Amygdala (tissue), 56 donors: Measurements from ENCODE around the gene PKD1L1.

Source experiments
- DNase-seq, 56 donors: peaks; one replicate each; lab custom pipeline; 2025; lab: John Stamatoyannopoulos, UW

Gene PKD1L1

DNA sequence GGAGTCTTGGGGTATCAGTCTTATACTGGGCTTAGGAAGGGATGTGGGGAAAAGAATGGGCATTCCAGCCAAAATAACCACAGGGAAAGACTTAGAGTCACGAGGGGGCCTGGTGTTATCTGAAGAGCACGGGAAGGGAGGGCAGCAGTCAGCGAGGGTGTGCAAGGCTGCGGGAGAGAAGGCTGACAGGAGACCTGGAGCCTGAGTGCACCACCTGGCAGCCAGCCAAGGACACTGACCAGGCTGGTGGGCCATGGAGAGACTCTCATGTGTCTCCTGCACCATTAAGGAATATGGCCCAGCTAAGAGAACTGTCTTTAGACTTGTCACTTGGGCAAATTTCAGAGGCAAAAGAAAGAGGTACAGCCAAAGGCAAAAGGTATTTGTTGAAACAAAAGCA lies 69.6 kb downstream of the PKD1L1 start:
- no peak for DNase-seq

DNA sequence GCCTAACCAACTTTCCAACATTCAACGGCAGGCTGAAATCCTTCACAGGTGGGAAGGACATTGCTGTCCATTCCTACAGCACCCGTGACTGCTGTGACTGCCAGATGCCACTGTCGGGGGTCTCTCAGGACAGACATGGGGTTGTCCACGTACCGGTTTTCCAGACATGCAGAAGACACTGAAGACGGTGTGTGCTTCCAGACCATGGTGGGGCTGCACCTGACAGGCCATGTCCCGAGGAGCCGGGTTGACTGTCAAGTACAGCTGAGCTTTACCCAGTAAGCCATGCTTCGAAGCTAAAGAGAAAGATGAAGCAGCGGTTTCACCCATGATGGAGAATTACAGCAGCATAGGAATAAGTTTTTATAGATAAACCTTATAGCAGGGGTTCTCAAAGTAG lies 70.9 kb downstream of the PKD1L1 start:
- DNase-seq: no peak

DNA sequence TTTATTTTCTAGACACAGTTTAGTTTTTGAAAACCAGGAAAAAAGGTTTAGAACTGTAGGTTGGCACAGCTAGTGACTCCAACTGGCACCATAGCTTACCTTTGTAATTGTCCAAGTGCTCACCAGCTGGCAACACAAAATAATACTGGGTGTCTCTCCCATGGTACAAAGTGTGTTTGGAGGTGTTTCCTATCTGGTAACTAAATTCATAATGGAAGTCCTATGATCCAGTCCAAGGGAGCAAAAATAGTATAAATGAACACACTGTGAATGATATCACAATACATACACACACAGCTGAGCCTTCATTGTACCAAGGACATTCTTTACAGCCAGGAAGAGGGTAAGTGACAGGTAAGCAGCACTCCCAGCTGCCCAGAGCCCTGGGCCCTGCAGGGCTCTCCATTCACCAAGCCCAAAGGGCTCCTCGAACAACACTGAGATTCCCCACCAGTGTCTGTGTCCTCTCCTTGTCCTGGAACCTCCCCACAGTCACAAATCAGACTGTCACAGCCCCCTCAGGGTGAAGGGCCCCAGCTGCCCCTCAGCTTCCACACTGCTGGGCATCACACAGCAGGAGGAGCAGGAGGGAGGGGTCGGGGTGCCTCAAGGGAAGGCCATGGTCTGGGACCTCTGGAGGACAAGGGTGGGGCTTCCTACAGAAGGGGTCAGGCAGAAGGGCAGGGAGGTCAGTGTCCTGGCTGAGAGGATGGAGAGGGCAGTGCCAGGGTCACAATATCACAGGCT lies 72.1 kb downstream of the PKD1L1 start:
- DNase-seq: no peak

DNA sequence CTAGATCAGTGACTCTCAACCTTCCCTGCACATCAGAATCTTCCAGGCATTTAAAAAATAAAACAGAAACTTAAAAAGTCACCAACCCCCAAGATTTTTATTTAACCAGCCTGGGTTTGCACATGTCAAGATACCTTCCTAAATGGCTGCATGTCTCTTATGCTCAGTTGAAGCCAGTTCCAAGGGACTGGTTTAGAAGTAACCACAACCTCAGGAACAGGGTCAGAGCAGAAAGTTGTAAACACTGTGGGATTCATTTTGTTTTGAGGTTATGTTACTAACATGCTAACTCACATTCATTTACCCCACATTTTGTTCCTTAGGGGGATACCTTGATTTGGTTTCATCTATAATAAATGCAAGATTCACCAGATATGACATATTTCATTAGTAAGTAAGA lies 72.9 kb downstream of the PKD1L1 start:
- DNase-seq: no peak

DNA sequence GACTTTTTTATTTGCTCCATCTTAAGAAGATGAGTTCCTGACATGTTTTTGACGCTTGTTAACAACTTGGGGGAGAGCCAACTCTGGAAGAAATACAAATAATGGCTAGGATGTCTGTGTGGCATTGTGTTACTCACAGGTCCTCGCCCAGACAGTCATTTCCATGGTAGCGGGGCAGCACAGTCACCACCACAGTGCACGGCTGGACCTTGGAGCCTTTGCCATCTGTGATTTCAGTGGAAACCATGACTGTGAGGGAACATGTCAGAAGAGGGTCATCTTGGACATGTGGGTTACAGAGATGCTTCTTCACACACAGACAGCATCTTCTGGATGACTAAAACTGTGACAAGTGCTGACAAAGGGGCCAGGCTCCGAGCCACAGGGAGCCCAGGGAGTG lies 74.5 kb downstream of the PKD1L1 start:
- DNase-seq: no peak

DNA sequence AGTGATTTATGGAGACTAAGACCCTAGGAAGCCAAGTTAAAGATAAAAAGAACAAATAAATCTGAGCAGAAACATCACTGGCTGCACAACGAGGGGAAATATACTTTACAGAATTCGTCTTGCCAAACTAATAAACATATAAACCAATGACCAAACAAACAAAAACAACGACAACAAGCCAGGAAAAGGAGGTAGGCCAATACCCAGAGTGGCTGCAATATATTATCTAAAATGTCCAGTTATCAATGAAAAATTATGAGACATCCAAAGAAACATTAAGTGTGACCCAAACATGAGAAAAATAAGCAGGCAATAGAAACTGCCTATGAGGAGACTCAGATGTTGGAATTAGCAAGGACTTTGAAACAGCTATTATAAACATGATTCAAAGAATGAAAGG lies 81.0 kb downstream of the PKD1L1 start:
- no peak for DNase-seq

DNA sequence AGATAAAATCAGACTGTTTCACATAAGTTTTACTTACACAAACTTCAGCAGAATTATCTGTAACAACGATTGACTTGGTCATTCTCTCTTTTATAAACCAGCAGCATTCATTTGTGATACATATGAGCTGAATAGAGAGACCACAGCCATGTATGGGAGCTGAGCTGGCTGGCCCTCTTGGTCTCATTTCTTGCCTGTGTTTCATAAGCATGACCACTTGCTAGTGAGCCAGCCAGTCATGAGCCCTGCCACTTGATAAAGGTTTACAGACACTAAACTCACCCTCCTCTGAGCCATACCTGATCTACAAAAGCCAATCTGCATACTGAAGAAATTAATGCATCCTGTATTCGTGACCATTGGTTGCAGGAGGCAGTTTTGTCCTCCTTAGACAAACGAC lies 82.1 kb downstream of the PKD1L1 start:
- no peak for DNase-seq

DNA sequence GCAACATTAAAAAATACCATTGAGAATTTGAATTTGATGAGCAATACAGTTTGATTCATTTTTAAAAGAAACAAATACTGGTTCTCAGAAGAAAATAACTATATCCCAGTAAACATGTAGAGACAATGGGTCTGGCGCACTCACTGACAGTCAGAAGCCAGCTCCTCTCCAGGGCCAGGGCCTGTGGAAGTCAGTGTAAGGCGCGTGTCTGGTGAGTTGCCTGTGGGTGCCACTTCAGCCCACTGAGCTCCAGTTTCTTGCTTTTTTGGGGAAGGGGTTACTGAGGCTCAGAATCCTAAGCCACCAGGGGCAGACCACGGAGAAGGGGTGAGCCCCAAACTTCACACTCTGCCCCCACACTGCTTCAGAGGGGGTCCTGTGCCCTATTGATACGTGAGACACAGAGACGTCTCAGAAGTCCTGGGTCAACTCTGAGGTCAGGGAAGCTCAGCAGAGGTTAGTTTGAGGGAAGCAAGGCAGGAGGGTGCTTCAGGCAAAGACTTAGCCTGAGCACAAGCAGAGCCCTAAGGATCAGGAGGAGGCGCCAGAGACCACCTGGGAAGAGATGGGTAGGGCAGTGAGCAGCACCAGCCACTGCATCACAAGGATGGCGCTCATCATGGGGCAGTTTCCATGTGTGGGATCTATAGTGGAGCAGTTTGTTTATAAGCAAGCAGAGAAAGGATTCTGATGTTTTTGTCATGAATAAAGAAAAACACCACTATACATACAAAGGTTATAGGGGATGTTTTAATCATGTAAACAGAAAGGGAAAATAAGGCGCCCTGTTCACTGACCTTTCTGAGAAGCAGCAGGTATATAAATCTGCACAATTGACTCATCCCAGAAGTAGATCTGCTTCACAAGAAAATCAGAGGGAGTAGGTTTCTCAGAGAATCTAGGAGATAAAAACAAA lies 95.7 kb downstream of the PKD1L1 start:
- no peak for DNase-seq

DNA sequence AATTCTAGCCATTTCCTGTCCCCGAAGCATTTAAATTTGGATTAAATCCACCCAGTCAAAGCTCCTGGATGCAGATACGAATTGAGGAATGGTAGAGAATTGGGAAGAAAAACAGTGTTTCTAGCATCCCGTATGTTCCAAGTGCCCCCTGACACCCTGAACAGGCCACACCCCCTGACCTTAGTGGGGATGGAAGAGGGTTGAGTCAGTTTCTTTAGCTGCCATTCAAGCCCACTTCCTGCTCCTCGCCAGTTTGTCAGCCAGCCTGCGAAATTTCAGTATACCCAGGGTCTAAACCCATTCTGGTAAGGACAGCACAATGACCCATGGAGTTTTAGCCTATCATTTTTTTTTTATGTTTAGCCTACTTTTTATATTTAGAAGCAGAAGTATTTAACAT lies 101.1 kb downstream of the PKD1L1 start:
- DNase-seq: no peak

DNA sequence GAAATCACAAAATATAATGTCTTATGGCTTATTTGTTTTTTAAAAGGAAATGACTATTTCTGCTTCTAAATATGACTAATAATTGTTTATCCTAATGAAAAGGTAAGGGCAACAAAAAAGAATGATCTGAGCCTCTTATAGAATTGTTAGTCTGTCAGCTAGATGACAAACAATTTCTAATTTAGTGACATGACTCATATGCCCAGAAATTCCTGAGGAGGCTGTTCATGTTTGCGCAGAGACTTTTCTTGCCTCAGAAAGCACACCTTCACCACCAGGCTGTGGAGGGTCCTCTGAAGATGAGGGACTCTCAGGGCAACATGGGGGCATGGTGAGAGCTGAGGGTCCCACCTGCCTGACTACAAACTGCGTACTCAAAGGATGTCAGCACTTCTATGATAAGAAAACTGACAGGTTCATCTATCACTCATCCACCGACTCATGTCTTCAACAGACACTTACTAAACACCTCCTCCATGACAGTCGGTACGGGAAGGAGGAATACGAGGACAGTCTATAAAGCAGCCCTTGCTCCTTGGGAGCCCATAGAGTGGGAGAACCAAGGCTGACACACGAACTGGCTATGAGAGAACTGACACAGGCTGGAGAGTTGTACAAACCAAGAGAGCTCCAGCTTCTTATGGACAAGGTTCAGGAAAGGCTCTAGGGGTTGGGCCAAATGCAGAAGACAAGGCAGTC lies 102.0 kb downstream of the PKD1L1 start:
- peak in 1 of 56 donors; percentile 28 for DNase-seq

DNA sequence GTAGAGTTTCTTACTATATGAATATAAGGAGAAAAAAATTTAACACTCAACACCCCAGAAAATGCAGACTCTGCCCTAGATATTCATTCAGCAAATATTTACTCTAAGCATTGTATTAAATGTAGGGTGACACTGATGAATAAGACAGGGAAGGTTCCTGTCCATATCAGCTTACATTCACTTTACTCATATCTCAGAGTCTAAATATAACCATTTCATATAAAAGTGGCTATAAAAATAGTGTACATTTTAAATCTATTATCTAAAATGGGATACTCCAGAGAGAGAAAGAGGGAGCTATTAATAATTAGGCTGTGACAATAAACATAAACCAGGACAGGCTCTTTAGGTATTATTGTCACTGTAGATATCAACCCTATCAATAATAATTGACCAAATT lies 104.0 kb downstream of the PKD1L1 start:
- no peak for DNase-seq

DNA sequence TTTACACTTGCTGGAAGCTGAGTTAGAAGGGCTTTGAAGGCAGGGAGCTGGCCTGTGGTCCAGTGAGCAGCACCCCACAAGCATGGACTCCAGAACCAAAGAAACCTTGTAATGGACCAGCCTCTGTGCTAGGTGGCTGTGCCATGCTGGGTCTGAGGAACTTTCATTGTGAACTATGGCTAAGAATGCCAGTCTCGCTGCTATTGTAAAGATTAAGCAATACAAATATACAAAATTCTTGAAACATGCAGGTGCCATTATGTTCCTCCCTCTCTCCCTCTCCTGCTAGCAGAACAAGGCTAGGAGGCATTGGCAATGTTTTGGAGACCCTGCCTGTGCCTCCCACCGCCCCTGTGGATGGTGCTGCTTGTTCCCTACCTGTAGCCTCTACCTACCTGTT lies 105.0 kb downstream of the PKD1L1 start:
- DNase-seq: no peak

DNA sequence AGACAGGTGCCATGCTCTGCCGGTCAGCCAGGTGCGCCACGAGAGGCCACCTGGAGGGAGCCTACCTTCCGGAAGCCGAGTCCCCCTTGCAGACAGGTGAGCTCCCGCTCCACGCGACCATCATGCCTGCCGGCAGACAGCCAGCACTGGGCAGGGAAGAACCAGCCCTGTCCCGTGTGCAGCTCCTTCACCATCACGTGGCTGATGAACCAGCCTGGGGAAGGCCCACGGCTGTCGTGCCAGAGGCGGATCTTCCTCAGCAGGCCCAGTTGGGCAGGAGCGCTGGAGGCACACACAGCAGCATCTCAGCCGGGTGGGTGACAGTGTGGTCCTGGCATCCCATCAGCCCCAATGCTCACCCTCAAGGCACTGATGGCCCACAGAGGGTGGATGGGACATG lies 108.9 kb downstream of the PKD1L1 start:
- DNase-seq: no peak

DNA sequence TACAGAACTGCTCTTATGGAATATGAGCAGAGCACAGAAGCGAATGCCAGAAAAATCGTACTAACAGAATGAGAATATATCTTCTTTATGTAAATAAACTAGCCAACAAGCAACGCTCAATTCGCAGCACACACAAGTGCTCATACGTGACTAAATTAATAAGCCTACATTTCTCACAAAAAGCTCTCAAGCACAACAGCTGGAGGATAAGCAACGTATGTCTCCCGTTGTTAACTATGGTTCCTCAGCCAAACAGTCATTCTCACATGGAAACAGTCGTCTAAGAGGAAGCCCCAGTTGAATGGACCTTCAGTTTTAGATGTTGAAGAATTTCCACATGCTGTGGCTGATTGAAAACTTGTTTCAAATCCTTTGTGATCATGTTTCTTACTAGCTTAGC lies 110.4 kb downstream of the PKD1L1 start:
- DNase-seq: no peak

DNA sequence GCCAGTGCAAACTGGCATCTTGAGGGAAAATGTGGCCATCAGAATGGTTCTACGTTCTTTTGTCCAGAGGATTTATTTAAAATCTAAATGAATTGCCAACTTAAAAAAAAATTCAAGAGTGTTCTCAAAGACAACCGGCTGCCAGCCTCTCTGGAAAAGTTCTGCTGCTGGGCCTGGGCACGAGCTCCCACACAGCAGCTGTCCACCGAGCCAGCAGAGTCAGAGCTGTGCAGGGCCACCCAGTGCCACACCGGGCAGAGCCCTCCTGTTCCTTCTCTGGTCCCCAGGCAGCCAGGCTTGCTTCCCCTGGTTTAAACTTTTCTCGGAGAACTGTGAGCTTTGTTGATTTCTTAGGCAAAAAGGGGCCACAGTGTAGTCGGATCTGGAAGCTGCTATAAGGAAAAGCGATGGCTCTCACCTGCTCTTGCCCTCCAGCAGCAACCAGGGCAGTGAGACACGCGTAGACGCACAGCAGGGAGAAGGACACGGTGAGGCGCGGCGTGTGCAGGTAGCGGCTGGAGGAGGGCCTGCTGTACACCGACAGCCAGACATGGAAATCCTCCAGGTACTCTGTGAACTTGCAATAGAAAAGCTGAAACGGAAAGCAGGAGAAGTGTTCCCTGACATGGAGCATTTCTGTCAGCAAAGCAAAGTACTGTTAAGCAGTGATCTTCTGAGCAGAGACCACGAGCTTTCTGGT lies 111.6 kb downstream of the PKD1L1 start:
- DNase-seq: peak in 1 of 56 donors; percentile 15

DNA sequence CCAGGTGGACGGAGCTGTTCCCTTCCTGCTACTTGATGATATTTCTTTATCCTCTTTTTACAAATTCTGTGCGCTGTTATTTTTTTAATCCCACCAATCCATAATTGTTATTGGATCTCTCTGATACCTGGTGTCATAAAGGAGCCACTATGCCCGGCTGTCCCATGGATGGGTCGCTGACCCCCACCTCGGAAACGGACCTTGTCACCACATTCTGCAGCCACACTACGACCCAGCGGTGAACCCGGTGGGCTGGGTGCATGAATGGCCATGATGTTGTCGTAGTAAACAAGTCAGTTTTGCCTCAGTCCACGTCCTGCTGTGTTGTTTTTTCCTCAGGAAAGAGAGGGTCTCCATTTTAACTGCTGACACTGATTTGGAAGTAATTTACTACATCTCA lies 112.2 kb downstream of the PKD1L1 start:
- no peak for DNase-seq

DNA sequence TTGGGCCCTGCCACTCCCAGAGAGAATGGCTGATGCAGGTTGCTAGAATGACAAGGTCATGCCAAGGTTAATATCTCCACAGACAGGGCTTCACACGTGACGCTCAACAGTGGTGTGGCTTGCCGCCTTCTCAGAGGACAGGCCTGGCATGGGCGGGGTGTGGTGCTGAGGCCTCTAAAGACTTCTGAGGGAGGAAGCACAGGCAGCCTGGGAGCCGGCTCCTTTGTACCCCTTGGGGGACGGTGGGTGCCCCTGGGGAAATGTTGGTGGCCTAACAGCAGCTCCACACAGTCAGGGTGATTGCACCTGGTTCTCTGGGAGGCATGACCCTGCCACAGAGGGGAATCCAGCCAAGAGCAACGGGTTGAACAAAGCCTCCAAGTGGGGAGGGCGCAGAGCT lies 115.1 kb downstream of the PKD1L1 start:
- DNase-seq: no peak

DNA sequence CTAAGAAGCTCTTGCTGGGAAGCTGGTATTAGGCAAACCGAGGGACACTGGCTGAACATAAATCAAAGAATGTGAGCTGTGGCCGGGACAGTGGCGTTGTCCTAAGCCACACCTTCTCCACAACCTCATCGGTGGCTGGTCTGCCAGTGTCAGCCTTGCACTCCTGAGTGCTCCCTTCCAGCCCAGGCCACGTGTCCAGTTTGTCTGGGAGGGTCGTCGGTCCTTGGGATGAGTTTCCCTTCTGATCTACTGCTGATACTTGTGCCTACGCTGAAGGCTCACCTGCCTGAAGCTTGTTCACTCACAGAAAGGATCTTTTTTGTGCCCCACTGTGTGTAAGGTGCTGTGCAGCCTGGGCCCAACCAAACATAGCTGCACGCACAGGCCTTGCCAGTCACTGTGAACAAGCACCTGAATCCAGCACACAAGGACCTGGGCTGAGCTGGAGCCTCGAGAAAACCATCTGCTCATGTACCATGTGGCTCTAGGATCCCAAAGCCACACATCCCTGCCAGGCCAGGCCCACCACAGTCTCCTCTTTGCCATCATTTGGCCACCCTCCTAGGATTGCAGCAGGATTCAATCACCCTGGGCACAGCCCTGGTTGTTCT lies 116.1 kb downstream of the PKD1L1 start:
- no peak for DNase-seq

DNA sequence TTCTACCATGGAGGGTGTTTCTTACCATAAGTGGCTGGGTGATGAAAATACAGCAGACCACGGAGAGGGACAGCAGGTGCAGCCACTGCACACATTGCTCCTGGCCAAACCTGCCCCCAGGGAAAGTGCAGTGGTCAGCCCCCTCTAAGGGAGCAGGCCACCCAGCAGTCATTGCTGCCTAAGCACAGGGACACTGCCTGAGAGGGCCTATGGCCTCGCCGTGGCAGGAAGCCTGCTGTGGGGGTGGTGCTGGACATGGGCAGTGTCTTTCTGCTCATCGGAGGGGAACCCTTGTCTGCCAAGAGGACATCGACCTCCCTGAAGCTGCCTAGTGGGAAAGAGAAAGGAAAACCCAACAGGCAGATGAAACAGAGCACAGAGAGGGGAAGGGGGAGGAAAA lies 118.3 kb downstream of the PKD1L1 start:
- DNase-seq: no peak

DNA sequence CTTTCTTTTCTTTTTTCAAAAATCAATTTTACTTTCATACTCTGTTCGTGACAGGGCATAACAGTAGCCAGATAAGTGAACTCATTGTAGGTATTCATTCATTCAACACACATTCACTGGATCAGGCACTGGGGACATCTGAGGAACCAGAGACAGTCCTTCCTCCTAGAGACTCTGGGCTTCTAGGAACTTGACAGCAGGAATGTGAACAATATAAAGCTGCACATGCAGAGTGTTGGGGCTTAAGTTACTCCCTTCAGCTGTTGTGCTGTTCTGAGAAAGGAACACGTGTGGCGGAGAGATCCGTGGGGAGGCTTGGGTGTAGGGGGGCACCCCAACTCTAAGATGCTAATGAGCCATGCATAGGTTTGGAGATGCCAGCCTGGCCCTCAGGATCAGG lies 120.4 kb downstream of the PKD1L1 start:
- DNase-seq: no peak
